Stimulated activated CD8-positive, alpha-beta memory T cell treated with anti-CD3 and anti-CD28 coated beads, Interleukin-4, amount 100 ng/mL, for 24 hours (primary cell): Measurements from ENCODE around the gene SGO1.

ENCODE experiments used
- DNase-seq: peaks from one replicate; pipeline ENCODE4 v3.0.0-alpha.2; 2020; ENCODE audit warnings: low read depth

The SGO1 gene

DNA sequence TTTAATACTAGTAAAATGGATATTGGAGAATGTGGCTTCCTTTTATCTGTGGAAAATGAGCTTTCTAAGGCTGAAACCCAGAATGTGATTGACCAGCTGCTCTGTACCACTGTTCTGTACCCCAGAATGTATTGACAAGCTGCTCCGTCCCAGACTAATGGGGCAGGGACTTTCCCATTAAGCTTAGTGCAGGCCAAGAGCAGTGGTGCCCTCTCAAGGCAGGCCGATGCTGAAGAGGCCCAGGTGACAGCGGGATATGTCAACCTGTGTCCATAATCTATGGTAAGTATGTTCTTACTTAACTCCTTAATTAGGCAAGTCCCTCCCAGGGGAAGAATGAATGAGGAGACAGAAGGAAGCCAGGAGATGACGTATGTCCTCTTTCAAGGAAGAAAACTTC, 31.1 kb downstream of the SGO1 start:
- no peak for DNase-seq

DNA sequence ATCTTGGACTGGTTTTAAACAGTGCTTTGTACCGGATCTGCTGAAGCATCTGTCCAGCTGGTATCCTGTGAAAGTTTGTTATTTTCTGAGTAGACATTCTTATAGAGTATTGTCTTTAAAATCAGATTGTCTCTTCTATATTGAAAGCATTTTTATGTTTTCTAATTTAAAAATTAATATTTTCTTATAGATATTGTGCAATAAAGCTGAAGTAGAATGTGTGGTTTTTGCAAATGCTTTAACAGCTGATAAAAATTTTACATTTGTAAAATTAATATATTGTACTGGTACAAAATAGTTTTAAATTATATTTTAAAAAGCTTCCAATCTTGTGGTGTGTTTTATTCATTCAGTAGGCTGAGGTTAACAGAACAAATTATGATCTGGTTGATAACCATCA, 31.9 kb downstream of the SGO1 start:
- no peak for DNase-seq

DNA sequence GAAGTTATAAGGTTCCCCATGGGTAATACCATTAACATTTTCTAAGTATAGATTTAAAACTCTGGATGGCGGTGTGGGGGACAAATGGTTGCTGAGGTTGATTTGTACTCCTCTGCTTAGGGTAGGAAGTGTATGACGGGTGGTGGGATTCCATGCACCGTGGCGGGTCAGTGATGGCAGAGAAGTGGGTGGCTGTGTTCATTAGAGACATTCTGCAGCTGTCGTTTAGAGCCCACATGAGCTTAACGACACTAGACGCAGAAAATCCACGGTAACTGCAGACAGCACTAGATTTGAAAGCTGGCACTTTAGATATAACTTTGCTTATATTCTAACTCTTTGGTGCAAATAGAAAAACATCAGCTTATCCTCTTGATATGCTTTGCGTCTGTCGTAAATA, 37.5 kb downstream of the SGO1 start:
- DNase-seq = no peak

DNA sequence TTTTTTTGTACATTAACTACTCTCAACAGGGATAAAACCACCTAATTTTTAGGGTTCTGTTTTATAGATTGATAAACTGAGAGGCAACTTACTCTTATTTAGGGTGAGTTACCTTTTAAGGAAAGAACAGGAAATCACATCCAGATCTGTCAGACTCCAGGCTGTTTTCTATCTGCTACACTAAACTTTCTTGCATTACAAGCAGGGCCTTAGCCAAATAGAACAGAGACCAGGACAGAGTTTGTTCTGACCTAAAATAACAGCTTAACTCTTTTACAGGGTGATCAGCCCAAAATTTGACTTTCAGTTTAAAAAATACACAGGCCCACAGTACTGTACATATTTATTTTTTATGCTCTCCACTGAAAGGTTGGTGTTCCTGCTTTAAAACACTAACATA, 38.6 kb downstream of the SGO1 start:
- no peak for DNase-seq

DNA sequence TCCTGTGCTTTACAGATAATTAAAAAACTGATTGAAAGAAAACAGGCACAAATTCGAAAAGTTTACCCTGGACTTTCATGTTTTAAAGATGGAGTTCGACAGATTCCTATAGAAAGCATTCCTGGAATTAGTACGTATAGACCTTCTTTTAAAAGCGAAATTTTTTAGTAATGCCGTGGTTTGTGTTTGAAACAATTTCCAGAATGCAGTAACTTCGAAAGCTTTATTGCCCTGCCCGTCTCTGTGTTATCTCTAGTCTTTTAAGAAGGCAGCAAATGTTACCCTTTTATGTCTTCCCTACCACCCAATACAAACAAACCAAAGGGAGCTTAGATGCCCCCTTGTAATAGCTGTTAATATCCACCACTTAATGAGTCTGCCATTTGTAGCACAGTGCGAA, 39.7 kb downstream of the SGO1 start:
- DNase-seq = no peak

DNA sequence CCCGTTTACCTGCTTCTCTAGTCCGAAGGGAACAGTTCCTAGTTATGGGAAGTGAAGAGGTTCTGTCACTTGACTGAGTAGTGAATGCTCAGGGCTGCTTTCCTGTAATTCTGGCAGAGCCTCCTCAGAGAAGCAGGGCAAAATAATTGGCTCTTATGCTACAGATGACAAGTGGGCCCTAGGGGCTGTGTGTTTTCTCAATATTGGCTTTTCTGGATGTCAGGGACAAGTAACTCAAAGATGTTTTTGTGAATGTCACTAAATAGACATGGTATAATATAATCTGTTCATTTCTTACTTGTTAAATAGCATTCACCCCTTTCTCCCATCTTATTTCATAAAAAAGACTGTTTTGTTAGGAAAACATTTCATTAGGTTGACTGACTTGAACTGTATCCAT, 40.1 kb downstream of the SGO1 start:
- no peak for DNase-seq

DNA sequence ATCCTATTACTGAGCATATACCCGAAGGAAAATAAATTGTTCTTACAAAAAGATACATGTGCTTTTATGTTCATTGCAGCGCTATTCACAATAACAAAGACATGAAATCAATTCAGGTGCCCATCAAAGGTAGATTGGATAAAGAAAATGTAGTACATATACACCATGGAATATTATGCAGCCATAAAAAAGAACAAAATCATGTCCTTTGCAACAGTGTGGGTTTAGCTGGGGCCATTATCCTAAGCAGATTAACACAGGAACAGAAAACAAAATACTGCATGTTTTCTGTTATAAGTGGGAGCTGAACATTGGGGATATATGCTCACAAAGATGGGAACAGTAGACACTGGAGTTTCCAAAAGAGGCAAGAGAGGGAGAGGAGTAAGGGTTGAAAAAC, 42.5 kb downstream of the SGO1 start:
- no peak for DNase-seq

DNA sequence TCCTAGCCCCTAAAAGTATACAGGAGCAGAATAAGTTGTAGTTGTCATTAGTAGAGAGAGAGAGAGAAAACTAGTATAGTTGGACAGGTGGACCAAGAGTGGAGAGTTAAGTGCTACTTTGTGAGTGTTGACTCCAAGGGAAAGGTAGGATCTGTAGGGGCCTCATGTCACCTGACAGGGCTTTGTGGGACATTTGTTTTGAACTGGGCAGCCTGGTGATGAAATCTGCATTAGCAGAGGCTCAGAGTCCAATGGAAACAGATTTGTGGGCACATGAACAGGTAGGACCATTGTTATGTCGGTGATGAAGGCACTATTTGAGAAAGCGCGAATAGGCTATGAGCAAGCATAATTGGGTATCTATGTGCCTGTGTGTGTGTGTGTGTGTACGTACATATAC, 43.5 kb downstream of the SGO1 start:
- DNase-seq = no peak

DNA sequence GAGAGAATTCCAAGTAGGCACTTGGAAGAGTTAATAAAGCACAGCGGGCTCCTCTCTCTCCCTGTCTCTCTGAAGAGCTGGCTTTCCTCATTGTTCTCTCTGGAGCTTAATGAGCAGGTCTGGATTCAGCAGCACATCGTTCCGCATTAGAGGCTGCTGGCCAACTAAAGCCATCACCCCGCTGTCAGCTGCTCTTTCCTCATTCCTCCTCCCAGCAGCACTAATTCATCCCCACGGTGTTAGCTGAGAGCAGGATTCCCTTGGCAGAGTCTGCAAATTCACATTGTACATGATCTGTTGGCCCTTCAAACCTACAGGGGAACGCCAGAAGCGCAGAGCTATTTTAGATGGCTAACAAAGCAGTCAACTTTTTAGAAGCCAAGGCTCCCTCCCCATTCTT, 44.2 kb downstream of the SGO1 start:
- DNase-seq = no peak

DNA sequence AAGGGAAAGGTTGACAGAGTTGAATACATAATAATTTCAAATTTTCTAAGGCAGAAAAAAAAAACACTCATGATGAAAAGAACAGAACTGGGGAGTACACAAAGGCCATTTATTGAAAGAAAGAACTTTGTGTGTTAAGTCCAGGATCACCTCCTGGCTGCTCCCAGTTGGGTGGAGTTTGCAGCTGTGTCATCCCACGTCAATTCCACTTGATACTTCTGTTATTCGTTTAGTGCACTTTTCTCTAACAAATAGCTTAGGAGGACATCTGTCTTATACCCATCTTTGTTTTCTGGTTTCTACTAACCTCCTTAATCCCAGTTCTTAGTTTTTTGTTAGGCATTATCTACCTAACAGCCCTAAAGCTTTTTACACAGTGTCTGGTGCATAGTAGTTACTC, 44.7 kb downstream of the SGO1 start:
- no peak for DNase-seq

DNA sequence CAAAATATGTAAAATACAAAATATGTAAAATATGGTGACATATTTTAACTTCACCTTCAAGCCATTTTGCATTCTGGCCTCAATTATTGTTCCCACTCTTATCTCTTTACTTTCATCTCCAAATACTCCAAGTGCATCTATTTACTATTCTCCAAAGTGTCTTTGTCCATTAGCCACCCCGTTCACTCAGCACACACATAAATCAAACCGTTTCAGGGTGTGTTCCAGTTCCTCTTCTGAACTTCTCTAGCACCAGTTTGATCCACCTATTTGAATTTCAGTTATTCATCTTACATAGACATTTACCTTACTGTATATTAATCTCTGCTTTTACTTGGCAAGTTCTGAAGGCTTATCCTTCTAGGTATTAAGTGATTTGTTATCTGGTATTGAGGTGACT, 45.1 kb downstream of the SGO1 start:
- DNase-seq = no peak

DNA sequence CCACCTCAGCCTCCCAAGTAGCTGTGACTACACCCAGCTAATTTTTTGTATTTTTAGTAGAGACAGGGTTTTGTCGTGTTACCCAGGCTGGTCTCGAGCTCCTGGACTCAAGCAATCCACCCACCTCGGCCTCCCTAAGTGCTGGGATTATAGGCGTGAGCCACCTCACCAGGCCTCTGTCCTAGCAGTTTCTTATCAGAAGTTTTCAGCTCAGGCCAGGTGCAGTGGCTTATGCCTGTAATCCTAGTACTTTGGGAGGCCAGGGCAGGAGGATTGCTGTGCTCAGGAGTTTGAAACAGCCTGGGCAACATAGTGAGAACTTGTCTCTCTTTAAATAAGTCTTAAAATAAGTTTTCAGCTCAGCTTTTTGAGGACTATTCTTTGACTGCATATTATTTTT, 48.4 kb downstream of the SGO1 start:
- DNase-seq = no peak

DNA sequence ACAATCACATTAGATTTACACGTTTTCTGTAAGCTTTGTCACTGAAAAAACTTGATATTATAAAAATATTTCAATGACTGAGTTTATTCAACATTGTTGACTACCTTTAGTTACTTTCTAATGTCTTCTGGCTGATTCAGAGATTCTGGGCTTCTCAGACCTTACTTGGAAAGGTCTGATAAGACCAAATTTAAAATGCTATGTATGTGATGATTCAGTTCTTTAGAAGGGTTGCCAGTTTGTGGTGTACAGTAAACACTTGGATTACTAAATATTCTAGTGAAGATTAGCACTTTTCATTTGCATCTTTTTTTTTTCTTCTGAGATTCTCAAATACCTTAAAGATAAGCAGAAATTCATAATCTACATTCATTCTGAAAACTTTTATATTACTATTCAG, 49.8 kb downstream of the SGO1 start:
- no peak for DNase-seq

DNA sequence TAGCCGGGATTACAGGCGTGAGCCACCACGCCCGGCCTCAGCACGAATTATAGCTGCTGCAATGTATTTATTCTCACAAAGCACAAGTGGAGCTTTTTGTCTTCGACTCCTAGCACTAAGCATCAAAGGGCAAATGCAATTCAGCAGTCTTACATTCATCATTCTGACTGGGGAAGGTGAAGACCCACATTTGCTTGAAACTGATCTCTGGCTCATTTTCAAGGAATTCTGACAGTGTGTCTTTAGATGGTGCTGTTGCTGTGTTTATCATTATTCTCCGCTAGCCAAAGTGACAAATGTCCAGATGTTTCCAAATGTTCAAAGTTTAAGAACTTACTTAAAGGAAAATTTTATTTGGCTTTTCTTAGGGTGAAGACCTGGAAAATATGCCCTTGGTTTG, 55.9 kb downstream of the SGO1 start:
- DNase-seq = no peak

DNA sequence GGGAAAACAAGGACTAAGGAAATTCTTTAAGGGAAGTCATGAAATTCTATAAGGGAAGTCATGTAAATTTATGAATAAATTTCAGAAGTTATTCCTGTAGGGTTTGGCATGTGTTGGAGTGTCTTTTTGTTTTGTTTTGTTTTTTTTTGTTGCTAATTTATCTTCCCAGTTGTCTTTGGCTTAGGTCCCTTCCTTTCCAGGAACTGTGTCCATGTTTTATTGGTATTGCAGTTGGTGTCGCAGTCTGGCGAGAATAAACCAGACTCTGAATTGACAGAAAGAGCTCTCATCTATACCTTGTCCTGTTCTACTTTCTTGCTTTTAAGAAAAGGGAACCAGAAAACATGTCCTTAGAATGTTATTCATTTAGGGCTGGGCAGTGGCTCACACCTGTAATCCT, 57.6 kb downstream of the SGO1 start:
- no peak for DNase-seq

DNA sequence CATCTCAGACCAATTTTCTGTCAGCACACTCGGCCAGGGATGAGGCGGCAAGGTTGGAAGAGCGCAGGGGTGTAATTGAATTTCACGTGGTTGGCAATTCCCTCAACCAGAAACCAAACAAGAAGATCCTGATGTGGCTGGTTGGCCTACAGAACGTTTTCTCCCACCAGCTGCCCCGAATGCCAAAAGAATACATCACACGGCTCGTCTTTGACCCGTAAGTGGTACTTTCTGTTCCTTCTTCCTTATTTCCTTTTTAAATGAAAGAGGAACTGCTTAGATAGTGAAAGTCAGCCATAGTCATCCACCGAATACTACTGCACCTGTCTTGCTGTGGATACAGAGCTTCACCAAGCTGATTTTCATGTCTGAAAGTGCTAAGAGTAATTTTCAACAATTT, 60.1 kb downstream of the SGO1 start:
- DNase-seq = no peak

DNA sequence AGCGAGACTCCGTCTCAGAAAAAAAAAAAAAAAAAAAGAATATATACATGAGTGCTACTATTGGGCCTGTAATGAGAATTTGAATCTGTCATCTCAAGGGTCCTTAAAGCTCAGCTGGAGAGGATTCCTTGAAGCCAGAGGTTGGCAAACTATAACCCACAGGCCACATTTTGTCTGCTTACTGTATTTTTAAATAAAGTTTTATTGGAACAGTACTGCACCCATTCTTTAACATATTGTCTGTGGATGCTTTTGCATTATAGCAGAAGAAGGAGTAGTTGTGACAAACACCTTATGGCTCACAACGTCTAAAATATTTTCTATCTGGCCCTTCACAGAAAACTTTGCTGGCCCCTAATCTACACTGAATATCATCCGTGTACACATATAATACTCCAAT, 60.7 kb downstream of the SGO1 start:
- no peak for DNase-seq

DNA sequence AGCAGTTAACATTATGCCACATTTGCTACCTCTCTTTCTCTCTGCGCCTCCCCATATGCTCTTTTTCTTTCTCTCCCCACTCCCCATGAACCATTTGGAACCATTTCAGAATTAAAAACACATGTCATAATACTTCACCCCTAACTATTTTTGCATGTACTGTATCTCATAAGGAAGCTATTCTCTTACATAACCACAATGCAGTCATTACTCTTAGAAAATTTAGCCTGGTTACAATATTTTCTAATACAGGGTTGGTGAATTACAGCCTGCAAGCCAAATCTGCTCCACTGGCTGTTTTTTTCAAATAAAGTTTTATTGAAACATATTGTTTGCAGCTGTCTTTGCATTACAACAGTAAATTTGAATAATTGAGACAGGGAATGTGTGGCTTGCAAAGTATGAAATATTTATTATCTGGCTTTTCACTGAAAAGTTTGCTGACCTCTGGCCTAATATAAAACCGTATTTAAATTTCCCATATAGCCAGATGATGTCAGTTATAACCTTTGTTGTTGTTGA, 62.8 kb downstream of the SGO1 start:
- no peak for DNase-seq

DNA sequence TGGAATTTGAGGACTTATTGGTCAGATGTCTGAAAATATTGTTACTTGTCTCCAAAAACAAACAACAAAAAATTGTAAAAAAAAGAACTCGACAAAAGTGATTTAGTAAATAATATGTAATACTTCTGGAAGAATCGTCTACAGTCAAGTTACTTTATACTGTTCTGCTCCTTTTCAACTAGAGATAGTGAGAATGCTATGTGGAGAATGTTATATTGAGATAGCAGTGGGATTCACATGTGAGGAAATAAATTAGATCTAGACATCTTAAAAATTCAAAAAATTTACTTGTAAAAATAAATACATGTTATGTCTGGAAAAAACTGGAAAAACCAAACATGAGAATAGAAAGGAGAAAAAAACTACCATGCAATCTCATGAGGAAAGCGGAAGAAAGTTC, 64.9 kb downstream of the SGO1 start:
- DNase-seq = no peak
